Transverse colon (tissue), 4 donors: ENCODE measurements around the gene CNTNAP2. TPM values are rescaled to one million over a fixed set of nuclear protein-coding genes. Genes with fewer than 3 reads are reported as not detected.

ENCODE experiments used
- DNase-seq: peaks from one replicate; pipeline ENCODE4 v3.0.0-alpha.2; 2019
- H3K27ac ChIP-seq, 4 donors: fragments of 200-600 bp; sonication (generic); 2 replicates each; pipeline ENCODE4 v1.5.1; 2016 to 2018; ENCODE audit warnings: inconsistent platforms in 4 of 4
- H3K27me3 ChIP-seq: fragments of 200-600 bp; sonication (generic); 2 replicates; pipeline ENCODE4 v1.5.1; 2017; ENCODE audit warnings: inconsistent platforms
- H3K36me3 ChIP-seq, 4 donors: fragments of 200-600 bp; sonication (generic); 2 replicates each; pipeline ENCODE4 v1.5.1; 2017 to 2019; ENCODE audit warnings: inconsistent platforms in 4 of 4
- H3K4me1 ChIP-seq, 4 donors: fragments of 200-600 bp; sonication (generic); 2 replicates each; pipeline ENCODE4 v1.5.1; 2017 to 2020; ENCODE audit warnings: inconsistent platforms in 4 of 4
- H3K4me3 ChIP-seq, 4 donors: fragments of 200-600 bp; sonication (generic); 1 replicate in 1 of 4; 2 replicates in 3 of 4; pipeline versions ENCODE4 v1.5.1 to v1.6.1; 2017 to 2019; ENCODE audit warnings: inconsistent platforms in 4 of 4
- H3K9me3 ChIP-seq, 2 donors: fragments of 200-600 bp; sonication (generic); 2 replicates each; pipeline ENCODE4 v1.5.1; 2017 to 2019; ENCODE audit warnings: inconsistent platforms in 2 of 2
- EP300 ChIP-seq: sonication (generic); formaldehyde crosslinking; IDR thresholded peaks from one replicate; pipeline ENCODE4 v1.6.1; 2017; ENCODE audit warnings: antibody characterized with exemption, low read depth
- POLR2A ChIP-seq: fragments of 450-650 bp; IDR thresholded peaks from one replicate; pipeline ENCODE4 v1.6.1; 2016; ENCODE audit warnings: antibody characterized with exemption, mild to moderate bottlenecking, moderate library complexity
- POLR2AphosphoS5 ChIP-seq, 3 donors: sonication (generic); formaldehyde crosslinking; IDR thresholded peaks; one replicate each; pipeline ENCODE4 v1.6.1; 2016; ENCODE audit warnings: antibody characterized with exemption in 3 of 3
- WGBS, 2 donors: methylation state at CpG; one replicate each; pipeline ENCODE4 v1.1.5; 2018; ENCODE audit warnings: low coverage in 1 of 2; 5-methylcytosine and 5-hydroxymethylcytosine counted together
- in situ Hi-C, 4 donors: fragments of 200-750 bp; cut with MboI; loops; one replicate each; pipeline versions ENCODE4 v1.15.0 to v1.15.1; 2017; ENCODE audit warnings: low sequenced_read_pairs in 3 of 4, low pct_ligation_motif_present in 1 of 4, low pct_unique_long_range_greater_than_20kb in 1 of 4
- intact Hi-C: fragments of 100-400 bp; cut with DNase I; formaldehyde crosslinking; loops from one replicate; pipeline ENCODE4 v1.15.1; 2023; ENCODE audit warnings: low total_unique reads
- total RNA-seq, 4 donors: library from RNA; depleted of rRNA; stranded (reverse); fragments of >200 nt; gene quantifications; one replicate each; pipeline ENCODE4 v1.1.0, GENCODE V29; 2016
- TF ChIP-seq, protein P1 (sequence below), 5 experiments: fragments of 200-600 bp in 3 of 5; fragments of 450-650 bp in 2 of 5; sonication (generic) in 3 of 5; IDR thresholded peaks; 1 replicate in 2 of 5; 2 replicates in 3 of 5; pipeline ENCODE4 v1.5.1; 2016 to 2017; ENCODE audit warnings: antibody characterized with exemption in 5 of 5, inconsistent platforms in 3 of 5, mild to moderate bottlenecking in 2 of 5, moderate library complexity in 1 of 5

CNTNAP2 gene
- total RNA-seq, 4 donors from 2014 or later, result 0.60 to 2.9 (median 2.4) TPM

DNA sequence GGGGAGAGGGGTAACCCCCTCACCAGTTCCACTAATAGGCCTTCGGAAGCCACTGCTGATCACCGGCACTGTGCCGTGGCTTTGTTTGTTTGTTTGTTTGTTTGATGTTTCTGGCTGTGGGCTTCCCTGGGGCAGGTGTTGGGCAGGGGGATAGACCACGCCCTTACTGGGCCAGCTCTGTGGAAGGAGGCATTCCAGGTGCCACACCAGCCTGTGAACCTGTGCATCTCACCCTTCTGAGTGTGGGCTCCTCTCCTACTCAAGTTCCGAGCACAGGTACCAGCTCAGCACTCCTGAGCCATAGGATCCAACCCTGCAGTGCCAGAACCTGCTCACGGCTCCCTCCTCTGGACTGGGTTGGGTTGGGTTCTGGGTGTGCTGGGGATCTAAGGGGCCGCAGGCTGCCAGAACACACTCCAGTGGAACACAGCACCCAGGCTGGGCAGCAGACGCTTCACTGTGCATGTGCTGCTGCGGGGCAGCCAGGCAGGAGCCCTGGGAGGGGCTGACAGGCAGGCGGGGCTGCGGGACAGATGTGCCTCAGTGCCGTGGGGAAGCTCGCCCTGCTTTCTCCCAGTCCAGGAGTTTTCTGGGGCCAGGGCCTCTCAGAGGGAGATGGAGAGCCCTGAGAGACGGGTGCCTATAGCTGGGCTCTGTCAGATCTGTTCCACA, 1053.9 kb downstream of the CNTNAP2 start:
- Histone ChIP-seq H3K4me3 (no peak overlapping the region), H3K27ac (no peak overlapping the region), H3K9me3 (no peaks in the 10 kb centered on the region), H3K36me3 (no peaks in the 10 kb centered on the region), H3K27me3 (no peaks in the 10 kb centered on the region), H3K4me1 (no peaks in the 10 kb centered on the region)
- no peak for DNase-seq
- in situ Hi-C loops (no loop called here), intact Hi-C loops (no loop called here)
- TF ChIP-seq, protein P1, sequence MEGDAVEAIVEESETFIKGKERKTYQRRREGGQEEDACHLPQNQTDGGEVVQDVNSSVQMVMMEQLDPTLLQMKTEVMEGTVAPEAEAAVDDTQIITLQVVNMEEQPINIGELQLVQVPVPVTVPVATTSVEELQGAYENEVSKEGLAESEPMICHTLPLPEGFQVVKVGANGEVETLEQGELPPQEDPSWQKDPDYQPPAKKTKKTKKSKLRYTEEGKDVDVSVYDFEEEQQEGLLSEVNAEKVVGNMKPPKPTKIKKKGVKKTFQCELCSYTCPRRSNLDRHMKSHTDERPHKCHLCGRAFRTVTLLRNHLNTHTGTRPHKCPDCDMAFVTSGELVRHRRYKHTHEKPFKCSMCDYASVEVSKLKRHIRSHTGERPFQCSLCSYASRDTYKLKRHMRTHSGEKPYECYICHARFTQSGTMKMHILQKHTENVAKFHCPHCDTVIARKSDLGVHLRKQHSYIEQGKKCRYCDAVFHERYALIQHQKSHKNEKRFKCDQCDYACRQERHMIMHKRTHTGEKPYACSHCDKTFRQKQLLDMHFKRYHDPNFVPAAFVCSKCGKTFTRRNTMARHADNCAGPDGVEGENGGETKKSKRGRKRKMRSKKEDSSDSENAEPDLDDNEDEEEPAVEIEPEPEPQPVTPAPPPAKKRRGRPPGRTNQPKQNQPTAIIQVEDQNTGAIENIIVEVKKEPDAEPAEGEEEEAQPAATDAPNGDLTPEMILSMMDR (IDR thresholded peaks at IDR 0.05), result no peak
- TF ChIP-seq POLR2AphosphoS5 (IDR thresholded peaks at IDR 0.05) (no peak), POLR2A (no peak), EP300 (no peak)
- 75% methylated on average over 14 of the region's 14 CpGs; no CpG with 5 or more reads in 1 of the 2 donors for WGBS, 2 donors

DNA sequence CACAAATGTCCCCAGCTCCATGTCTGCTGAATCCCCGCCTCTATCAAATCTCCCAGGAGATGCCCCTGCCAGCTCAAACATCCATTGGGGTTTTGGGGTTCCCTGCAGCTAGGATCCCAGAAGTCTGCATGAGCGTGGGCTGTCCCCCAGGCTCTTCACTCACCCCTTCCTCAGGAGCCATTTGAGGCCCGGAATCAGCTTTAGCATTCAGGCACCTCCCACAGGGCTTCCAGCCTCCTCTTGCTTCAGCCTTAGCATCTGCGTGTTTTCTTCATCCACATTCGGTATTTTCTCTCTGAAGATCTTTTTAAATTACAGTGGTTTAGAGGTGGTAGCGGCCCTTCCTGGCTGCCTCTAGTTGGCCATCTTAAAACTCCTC, 1054.4 kb downstream of the CNTNAP2 start:
- Histone ChIP-seq H3K9me3 (no peaks in the 10 kb centered on the region), H3K4me1 (no peaks in the 10 kb centered on the region), H3K27me3 (no peaks in the 10 kb centered on the region), H3K4me3 (no peak overlapping the region), H3K36me3 (no peaks in the 10 kb centered on the region), H3K27ac (no peak overlapping the region)
- 74 to 83% methylated on average over 2 to 6 of the region's 6 CpGs for WGBS, 2 donors
- TF ChIP-seq, protein P1 (IDR thresholded peaks at IDR 0.05), result no peak
- no peak for TF ChIP-seq EP300
- DNase-seq, result no peak
- intact Hi-C loops, result no loop called here
- in situ Hi-C loops, result no loop called here

DNA sequence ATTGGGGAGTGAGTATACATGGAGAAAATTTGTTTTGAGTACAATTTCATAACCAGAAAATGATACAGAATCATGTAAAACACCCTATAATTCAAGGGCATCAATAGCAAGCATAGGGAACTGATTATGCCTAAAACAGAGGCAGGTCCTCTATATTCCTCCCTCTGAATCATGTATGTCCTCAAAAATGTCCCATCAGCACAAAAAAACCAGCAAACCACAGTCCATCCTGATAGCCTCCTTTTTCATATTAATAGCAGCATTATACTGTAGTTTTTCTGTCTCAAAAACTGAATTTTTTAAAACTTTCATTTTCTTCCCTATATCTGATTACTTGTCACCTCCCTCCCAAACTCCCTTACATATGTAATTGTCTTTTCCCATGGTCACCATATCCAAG, 1057.3 kb downstream of the CNTNAP2 start:
- DNase-seq, result no peak
- intact Hi-C loops, result no loop called here
- H3K27ac ChIP-seq, result no peak overlapping the region

DNA sequence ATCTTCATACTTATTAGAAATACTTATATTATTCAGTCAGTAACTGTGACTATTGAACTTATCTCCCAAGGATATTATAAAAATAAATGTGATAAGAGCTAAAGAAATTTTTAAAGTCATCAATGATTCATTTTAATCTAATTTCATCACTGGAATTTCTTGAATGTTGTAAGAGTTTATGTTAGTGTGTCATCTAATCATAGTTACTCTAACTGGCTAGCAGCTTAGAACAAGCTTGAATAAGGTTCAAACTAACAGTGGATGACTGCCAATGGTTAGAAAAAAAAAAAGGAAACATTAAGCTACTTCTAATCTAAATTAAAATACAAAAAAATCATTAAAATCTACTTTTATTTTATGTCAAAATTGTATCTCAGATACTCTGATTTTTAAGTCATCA, 1066.3 kb downstream of the CNTNAP2 start:
- Histone ChIP-seq H3K9me3 (no peaks in the 10 kb centered on the region), H3K27ac (no peak overlapping the region), H3K36me3 (no peaks in the 10 kb centered on the region), H3K27me3 (no peaks in the 10 kb centered on the region), H3K4me3 (no peak overlapping the region), H3K4me1 (no peaks in the 10 kb centered on the region)
- intact Hi-C loops (no loop called here), in situ Hi-C loops (no loop called here)
- no peak for DNase-seq
- TF ChIP-seq POLR2AphosphoS5 (IDR thresholded peaks at IDR 0.05) (no peak), EP300 (no peak), POLR2A (no peak)
- TF ChIP-seq, protein P1 (IDR thresholded peaks at IDR 0.05), result no peak

More for the DNA sequence above, 1057.3 kb downstream of the CNTNAP2 start:
- in situ Hi-C loops, result no loop called here
- Histone ChIP-seq H3K4me1 (no peaks in the 10 kb centered on the region), H3K9me3 (no peaks in the 10 kb centered on the region), H3K27me3 (no peaks in the 10 kb centered on the region), H3K4me3 (no peak overlapping the region), H3K36me3 (no peaks in the 10 kb centered on the region)
- no peak for TF ChIP-seq POLR2AphosphoS5 (IDR thresholded peaks at IDR 0.05)
- TF ChIP-seq EP300, result no peak
- TF ChIP-seq, protein P1 (IDR thresholded peaks at IDR 0.05), result no peak
- no peak for TF ChIP-seq POLR2A
